ENCODE results near the gene CA5A.
"Not testable (repeated sequence)": the region's sequence is repeated elsewhere in the genome, so short reads cannot be mapped to it uniquely, and the experiment has no call there.

CA5A gene

DNA sequence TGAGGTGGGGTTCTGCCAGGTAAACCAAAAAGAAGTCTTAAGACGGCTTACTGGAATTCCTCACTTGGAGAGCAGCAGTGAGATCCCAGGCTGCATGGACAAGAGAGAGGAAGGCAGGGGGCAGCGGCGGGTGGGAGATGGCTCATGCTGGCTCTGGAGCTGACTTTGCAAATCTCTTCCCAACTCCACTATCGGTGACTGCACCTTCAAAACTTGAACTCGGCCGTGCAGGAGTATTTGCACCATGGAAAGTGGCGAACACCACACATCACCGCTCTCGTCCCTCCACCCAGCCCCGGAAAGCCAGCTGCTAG lies 16.7 kb downstream of the CA5A start:
- peak; percentile 19 for DNase-seq

DNA sequence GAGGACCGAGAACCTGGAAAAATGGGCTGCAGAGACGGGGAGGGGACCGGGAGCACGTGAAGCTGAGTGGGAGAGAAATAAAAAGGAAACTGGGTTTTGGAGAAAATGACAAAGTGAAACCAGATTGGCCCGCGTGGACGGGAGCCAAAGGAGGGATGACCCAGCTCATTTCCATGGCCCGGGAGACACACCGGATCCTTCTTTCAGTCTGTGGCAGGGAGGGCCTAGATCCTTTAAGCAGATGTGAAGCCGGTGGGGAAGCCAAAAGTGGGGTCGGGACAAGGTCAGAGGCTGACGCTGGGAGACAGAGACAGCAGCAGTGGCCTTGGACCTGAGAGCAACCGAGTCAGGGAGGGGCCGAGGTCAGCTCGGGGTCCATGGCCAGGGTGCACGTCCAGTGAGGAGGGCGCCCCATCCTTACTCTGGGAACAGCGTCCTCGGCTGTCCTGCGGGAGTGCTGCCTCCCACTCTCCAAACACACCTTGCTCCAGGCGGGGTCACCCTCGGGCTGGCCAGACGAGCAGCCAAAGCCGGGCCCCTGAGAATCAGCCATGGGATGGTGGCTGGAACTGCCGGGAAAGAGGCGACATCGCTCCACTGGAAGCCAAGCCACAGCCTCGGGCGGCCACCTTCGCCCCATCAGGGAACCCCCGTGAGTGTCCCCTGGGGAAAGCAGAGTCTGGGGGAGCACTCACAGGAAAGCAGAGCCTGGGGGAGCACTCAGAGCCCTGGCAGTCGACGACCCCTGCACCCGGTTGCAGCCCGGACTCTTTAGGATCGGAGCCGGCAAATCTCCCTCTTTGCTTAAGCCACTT lies 17.3 kb downstream of the CA5A start:
- no peak for DNase-seq

GRCh38 chr16:87918338-87918737 lies 18.0 kb downstream of the CA5A start:
- DNase-seq = no peak

GRCh38 chr16:87917503-87917902 lies 18.8 kb downstream of the CA5A start:
- DNase-seq = no peak

GRCh38 chr16:87914812-87915211 lies 21.5 kb downstream of the CA5A start:
- DNase-seq = no peak

DNA sequence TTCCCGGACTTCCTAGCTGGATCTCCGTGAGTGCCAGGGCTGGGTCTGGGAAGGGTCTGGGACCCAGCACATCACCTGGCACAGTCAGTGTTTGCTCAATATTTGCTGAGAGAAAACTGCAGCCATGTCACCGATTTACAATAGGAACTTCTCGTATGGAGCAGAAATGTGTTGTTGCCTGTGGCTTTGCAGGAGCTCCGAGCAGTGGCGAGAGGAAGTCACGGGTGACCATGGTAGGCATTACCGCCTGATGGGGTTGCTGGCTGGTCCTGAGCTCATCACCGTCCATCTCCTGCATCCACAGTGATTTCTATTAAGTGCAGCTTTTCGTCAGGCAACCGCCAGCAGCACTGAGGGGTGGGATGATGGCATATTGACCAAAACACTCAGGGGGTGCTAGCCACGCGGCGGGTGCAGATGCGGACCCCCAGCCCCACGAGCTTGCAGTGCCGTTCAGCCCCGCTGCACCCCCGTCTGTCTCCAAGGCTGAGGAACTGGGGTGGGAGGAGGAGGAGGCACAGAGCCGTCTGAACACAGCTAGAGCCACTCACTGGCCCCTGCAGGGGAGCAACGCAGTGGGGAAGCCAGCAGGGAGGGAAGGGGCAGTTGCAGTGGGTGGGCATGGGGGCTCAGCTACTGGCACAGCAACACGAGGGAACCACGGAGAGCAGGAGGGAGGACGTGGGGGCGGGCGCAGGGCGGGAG lies 22.2 kb downstream of the CA5A start:
- not testable (repeated sequence) for DNase-seq

- DNase-seq = not testable (repeated sequence)
Observed at GRCh38 chr16:87912691-87913090, 23.6 kb downstream of the CA5A start.

DNA sequence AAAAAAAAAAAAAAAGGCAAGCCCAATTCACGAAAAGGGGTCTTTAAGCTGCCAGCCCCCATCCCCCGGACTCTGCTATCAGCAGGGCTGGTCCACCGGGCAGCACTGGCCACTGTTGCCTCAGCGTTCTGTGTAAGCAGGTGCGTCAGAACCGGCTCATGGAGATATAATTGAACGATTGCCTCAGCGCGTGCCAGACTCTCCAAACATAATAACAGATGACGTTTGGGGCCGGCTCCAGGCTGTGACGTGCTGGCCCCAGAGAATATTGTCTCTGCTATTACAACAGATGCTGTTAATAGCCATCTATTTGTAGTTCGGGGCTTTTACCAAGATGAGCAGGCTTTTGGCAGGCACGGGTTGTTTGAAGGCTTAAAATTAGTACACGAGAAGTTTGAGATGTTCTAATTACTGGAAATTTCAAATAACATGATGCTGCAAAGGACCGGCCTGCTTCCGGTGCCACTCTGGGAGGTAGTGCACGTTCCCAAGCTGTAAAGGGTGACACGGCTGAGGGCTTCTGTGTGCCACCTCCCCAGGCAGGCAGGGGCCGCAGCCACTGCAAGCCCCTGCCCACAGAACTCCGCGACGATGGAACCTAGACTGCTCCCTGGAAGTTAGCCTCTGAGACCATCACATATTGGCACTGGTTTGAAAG lies 25.1 kb downstream of the CA5A start:
- DNase-seq = peak; percentile 19

DNA sequence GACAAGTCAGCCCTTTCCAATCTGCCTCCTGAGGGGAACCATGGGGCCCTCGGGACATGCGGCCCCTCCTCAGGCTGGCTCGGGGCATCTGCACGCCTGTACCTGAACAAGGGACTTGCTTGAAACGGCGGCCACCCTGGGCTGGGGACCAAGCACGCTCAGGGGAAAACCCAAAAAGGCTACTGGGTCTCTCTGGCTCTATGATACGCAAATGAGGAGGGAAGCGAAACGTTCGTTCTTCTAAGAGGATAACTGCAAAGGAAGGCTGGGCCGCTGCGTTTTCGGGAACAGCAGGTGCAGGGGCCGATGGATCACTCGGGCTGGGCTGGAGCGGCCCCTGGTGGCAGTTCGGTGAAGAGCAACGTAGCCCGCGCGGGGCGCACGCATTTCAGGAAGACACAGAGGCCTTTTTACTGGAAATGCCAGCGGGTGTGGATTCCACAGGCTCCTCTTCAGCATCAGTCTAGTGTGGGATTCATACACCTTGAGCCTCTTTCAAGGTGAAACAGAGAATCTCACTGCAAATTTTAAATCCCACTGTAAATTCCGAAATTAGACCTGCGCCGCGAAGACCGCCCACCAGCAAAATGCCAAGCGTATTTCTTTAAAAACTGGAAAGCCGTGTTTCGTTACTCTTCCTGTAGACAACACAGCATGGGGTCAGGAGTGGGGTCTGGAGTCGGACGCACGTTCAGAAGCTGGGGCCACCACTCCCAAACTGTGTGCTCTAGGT lies 27.0 kb downstream of the CA5A start:
- DNase-seq = peak; percentile 79

DNA sequence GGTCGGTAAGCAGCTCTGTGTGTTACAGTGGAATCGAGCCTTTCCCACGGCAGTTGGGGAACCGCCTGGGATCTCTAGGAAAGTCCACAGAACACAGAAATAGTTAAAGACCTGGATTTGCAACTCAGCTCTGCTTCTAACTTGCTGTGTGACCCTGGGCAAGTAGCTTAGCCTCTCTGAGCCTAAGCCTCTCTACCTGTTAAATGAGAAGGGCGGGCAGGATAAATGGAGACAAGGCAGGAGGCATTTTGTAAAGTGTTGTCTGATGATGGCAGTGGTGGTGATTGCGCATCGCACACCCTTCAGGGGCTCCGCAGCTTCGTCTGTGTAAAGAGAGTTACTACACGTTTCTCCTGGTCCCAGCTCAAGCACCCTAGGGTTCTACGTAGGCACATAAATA lies 28.2 kb downstream of the CA5A start:
- not testable (repeated sequence) for DNase-seq

- not testable (repeated sequence) for DNase-seq
Observed at GRCh38 chr16:87905521-87905920, 30.8 kb downstream of the CA5A start.

DNA sequence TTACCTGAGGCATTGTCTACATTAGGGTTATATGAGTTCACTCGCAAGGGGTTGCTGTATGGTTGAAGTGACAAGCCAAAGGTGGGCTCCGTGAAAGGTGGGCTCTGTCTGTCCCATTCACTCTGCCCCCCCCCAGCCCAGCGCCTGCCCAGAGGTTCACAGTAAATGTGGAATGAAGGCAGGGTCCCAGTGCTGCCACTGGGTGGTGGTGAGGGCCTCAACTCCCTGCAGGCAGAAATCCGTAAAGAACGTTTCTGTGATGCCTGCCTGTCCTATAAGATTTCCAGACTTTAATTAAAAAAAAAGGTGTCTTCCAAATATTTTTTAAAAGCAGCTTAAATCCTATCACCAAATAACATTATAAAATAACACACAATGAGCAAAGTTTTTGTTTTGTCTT lies 31.4 kb downstream of the CA5A start:
- DNase-seq = not testable (repeated sequence)

GRCh38 chr16:87900489-87900888 lies 35.8 kb downstream of the CA5A start:
- DNase-seq = not testable (repeated sequence)

- DNase-seq = no peak
Observed at GRCh38 chr16:87897521-87898505, 38.5 kb downstream of the CA5A start.

DNA sequence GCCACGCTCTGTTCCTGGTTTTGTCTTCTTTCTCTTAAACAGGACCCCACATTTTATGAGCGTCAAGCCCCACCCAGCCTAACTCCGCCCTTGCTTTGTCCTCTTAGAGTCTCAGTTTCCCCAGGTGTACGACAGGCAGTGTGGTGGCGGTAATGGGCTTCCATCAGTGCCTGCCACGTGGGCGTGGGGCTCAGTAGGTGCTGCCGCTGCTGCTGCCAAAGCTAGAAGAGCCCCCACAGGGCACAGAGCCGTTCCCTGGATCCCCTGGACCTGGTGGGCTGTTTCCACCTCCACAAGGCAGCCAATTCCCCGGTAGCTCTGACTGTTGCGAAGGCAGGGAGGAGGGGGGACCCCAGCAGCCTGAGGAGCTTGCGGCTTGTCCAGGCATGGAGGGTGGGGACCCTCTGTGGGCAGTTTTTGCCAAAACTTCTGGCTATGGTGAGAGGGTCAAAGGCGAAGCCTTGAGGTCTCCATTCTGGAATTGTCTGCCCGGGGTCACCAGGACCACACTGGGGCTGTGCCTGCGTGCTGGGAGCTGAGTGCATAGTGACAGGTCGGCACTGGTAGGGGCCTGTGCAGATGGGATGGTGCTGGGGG lies 39.3 kb downstream of the CA5A start:
- DNase-seq = not testable (repeated sequence)

GRCh38 chr16:87896176-87896890 lies 40.0 kb downstream of the CA5A start:
- DNase-seq = not testable (repeated sequence)

DNA sequence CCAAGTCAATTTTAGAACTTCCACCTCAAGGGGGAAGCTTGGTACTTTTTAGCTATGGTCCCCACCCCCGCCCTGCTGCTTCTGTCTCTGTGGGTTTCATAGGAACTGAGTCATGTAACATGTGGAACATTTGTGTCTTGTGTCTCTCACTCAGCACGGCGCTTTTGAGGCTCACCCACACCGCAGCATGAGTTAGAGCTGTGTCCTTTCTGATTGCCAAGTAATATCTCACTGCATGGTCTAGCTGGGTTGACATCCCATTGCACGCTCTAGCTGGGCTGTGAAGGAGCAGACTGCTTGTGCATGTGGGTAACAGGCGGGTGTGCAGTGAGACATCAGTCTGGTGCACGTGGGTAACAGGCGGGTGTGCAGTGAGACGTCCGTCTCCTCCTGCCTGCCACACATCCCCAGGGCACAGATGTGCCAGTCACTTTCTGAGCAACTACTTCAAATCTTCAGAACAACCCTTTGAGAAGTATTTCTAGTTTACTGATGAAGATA lies 40.6 kb downstream of the CA5A start:
- DNase-seq = no peak

DNA sequence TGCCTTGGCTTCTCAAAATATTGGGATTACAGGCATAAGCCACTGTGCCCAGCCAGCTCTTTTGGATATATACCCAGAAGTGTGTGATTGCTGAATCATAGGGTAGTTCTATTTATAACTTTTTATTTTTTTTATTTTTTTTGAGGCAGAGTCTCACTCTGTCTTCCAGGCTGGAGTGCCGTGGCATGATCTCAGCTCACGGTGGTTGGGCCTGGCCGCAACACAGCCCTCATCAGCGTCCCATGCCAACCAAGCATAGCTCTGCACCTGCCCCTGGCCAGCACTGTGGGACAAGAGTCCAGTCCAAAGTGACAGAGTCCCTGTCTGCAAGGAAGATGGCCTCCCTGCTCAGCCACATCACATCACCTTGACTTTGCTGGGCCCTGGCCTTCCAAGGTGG lies 42.3 kb downstream of the CA5A start:
- not testable (repeated sequence) for DNase-seq

- no peak for DNase-seq
Observed at GRCh38 chr16:87891764-87892163, 44.6 kb downstream of the CA5A start.

DNA sequence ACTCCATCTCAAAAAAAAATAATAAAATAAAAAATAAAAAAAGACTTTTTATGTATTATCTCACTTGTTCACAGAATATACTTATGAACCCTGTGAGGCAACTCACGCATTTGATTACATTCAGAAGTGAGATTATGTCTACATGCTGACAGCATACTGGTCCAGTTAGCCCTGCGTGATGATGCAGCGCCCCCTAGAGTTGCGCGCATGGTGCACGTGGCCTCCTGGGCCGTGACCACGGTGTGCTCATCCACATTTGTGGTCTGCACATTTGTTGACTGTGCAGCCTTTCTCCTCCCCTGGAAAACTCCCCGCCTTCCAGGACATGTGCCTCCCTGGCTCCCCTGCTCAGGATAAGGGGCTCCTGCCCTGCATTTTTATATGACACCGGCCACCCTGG lies 46.6 kb downstream of the CA5A start:
- DNase-seq = not testable (repeated sequence)

GRCh38 chr16:87888346-87888745 lies 48.0 kb downstream of the CA5A start:
- DNase-seq = not testable (repeated sequence)

Data from NCI-H82 (cell line).